Measurements from ENCODE around the gene DIPK1C.

DIPK1C gene

DNA sequence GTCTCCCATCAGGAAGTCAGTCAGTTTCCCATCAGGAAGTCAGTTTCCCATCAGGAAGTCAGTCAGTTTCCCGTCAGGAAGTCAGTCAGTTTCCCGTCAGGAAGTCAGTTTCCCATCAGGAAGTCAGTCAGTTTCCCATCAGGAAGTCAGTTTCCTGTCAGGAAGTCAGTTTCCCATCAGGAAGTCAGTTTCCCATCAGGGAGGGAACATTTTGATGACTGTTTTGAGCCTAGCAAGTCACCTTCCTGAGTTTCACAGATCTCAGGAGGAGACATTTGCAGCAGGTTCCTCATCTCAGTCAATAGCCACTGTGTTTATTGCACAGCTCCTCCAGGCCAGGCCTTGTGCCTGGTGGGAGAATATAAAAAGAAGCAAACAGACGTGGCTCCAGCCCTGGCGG, 31.9 kb downstream of the DIPK1C start:
- no peak for DNase-seq

DNA sequence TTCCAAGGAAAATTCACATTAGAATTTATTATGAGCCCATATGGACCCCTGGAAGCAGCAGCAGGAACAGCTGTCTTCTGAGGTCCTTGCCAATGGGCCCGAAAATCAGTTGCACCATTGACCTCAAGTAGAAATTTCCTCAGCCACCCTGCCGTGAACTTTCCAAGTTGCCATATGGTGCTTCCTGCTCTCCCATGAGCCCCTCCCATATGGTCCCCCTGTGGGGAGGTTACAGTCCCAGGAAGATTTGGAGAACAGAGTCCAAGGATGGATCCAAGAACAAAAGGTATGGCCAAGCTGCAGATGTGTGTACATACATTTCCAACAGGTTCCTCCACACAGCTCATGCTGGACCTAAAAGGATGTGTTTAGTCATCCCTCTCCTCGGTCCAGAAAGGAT, 34.6 kb downstream of the DIPK1C start:
- DNase-seq = no peak

DNA sequence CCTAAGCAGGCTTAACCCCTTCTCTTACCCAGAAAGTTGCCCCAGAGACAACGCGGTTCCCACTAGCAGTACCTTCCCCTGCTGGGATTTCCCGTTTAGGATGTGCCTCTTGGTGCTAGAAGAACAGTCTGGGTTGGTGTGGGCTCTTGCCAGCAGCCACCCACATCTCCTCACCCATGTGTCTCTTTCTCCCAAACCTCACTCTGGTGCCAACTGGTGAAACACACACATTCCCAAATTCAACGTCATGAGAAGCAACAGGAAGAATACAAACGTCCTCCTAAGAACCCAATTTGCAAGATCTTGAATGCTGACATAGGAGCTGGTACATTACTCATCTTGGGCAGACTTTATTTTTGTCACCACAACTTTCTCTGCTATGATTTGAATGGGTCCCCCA, 36.2 kb downstream of the DIPK1C start:
- DNase-seq = peak in 4 of 58 donors; percentile 7 to 36 (median 14)

DNA sequence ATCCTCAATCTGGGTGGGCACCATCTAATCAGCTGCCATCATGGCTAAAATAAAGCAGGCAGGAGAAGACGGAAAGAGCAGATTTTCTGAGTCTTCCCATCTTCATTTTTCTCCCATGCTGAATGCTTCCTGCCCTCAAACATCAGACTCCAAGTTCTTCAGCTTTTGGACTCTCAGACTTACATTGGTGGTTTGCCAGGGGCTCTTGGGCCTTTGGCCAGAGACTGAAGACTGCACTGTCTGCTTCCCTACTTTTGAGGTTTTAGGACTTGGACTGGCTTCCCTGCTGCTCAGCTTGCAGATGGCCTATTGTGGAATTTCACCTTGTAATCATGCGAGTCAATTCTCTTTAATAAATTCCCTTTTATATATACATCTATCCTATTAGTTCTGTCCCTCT, 36.6 kb downstream of the DIPK1C start:
- peak in 6 of 58 donors; percentile 7 to 20 (median 13) for DNase-seq

GRCh38 chr18:74419761-74420160, 37.3 kb downstream of the DIPK1C start:
- DNase-seq = no peak

- no peak for DNase-seq
These were observed 39.1 kb downstream of the DIPK1C start for GRCh38 chr18:74418023-74418422.

- DNase-seq = no peak
These were observed 41.0 kb downstream of the DIPK1C start for GRCh38 chr18:74416124-74416523.

GRCh38 chr18:74414953-74415515, 42.1 kb downstream of the DIPK1C start:
- DNase-seq = no peak

GRCh38 chr18:74413836-74414235, 43.3 kb downstream of the DIPK1C start:
- DNase-seq = peak in 3 of 58 donors; percentile 5 to 14 (median 12)

- peak; percentile 9 to 94 (median 76) for DNase-seq
These were observed 44.8 kb downstream of the DIPK1C start for GRCh38 chr18:74412116-74412880.

DNA sequence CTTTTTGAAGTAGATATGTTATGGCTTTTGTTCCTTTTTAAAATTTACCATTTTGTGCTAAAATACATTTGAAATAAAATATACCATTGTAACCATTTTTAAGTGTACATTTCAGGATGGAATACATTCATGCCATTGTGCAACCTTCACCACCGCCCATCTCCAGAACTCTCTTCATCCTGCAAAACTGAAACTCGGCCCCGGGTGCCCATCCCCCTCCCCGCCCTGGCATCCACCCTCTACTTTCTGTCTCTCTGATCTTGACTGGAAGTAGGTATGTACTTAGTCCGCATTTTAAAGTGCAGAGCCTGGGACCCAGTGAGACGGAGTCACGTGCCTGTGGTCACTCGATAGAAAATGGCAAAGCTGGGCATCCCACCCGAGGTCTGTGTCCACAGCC, 45.6 kb downstream of the DIPK1C start:
- no peak for DNase-seq

DNA sequence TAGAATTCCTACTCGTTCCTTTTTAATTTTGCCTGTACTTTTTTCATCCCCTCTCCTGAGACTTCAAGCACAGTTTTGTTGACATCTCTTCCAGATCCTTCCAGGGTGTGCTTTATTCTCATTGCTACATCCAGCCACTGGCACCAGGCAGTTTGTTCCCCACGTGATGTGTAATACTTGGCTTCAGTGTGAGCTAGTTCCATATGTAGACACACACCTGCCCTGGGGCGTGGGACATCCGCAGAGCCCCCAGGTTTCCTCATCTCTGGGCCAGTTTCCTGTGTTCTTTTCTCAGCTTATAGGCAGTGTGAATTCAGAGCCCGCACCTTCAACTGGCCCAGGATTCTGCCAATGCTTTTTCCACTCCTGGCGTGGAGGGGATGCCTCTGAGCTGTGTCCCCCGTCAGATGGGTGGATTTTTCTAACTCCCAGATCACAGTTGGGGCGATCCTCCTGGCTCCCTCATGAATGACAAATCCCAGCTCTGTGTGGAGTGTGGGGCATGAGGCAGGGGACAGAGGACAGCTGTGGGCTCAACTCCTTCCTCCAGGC, 46.6 kb downstream of the DIPK1C start:
- no peak for DNase-seq

- no peak for DNase-seq
These were observed 49.2 kb downstream of the DIPK1C start for GRCh38 chr18:74407888-74408287.

DNA sequence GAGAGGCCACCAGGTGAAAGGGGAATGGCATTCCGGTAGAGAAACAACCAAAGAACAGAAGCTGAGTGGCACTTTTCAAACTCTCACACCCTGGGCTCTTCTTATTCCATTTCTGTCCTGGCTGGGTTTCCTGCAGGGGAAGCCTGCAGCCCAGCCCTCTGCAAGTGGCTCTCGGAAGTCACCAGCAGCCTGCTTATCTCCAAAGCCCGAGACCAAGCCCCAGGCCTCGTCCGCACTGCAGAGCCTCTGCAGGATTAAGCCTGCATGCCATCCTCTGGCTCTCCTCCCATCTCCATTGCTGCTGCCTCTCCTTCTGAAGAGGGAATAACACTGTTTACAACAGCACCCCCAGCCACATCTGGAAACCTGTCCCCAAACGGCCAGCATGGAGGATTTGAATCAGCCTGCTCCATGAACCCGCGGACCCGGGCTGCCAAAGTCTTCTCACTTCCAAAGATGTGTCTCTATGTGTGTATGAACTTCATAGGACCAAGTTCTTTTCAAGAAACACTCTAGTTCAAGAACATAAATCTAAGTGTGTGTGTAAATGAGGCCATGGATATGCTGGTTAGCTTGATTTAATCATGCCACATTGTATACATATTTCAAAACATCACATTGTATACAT, 54.2 kb downstream of the DIPK1C start:
- no peak for DNase-seq

- DNase-seq = no peak
These were observed 56.3 kb downstream of the DIPK1C start for GRCh38 chr18:74400813-74401212.

- no peak for DNase-seq
These were observed 57.8 kb downstream of the DIPK1C start for GRCh38 chr18:74399091-74399887.

- no peak for DNase-seq
These were observed 59.5 kb downstream of the DIPK1C start for GRCh38 chr18:74397572-74397971.

DNA sequence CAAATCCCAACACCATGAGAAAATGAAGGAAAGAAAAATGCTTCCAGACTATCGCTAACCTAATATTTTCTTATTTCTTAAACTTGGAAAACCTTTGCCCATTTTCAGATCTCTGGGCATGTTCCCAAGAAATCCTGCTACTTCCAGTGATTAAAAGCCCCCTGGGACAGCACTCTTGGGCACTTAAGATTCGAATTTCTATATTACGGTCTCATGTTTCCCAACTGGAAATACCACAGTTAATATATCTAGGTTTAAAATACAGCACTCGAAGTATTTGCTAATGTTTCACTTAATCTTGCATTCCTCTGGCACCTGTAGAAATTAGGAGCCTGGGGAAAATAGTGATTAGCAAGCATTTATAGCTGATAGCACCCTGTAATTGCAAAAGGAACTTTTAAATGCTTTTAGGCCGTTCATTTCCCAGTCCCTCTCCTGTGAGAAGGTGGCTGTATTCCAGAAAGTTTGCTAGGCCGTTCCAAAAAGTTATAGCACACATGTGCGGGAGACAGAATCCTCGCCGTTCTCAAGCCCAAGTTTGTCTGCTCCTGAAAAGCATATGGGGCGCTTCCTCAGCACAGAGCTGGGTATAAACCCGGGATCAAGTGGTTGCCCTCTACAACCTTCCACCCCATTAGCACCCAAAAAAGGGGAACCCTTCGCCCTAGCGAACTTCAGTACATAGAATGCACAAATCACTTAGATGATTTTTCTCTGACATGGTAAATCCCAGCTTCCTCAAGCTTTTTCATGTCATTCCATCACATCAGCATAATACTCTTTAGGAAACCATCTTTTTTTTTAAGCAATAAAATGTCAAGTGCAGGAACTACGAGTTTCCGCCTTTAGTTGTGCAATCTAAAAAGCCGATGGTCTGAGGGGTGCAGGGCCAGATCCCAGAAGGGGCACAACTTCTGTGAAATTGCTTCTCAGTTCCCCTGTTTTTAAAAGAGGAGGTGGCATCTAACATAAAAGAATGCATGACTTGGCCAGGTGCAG, 60.6 kb downstream of the DIPK1C start:
- no peak for DNase-seq

GRCh38 chr18:74395648-74396154, 61.4 kb downstream of the DIPK1C start:
- DNase-seq = no peak

DNA sequence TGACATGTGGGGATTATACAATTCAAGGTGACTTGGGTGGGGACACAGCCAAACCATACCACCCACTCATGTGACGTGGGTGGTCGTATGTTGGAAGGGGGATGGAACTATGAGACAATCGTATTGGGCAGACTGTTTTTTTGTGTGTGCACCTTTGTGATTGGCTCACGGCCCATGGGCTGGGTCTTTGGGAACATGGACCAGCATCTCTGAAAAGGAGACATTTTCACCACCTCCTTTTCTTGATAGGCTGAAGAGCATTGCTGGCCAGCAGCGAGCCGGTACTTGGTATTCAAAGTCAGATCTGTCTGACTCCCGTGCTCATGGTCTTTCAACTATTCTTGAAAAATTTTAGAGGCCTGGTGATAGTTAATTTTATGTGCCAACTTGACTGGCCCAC, 62.1 kb downstream of the DIPK1C start:
- no peak for DNase-seq
